GDM1 (cell line): ENCODE measurements around the gene BBX.
A peak's percentile ranks its signal among the peaks of the same experiment; 100 is the strongest.

Experiments
- DNase-seq: peaks from one replicate; lab custom pipeline; 2025; lab: John Stamatoyannopoulos, UW

Gene BBX

DNA sequence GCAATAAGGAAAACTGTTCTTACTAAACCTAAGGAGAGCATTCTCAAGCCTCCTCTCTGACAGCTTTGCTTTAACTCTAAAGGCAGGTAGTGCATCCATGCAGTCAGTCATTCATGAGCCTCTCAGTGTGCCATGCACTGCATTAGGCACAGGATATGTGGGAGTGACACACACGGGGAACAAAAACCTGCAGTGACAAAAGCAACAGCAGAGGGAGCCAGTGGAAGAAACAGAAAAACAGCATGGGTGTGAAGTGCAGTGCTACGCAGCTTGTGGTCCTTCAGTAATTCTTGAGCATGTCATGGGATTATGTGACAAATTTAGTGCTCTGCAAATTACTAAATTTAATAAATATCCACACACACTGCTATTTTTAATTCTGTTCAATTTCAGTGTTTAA lies 230.7 kb downstream of the BBX start:
- peak; percentile 43 for DNase-seq

GRCh38 chr3:107753976-107754375 lies 231.2 kb downstream of the BBX start:
- no peak for DNase-seq

GRCh38 chr3:107756649-107757048 lies 233.9 kb downstream of the BBX start:
- DNase-seq, result no peak

DNA sequence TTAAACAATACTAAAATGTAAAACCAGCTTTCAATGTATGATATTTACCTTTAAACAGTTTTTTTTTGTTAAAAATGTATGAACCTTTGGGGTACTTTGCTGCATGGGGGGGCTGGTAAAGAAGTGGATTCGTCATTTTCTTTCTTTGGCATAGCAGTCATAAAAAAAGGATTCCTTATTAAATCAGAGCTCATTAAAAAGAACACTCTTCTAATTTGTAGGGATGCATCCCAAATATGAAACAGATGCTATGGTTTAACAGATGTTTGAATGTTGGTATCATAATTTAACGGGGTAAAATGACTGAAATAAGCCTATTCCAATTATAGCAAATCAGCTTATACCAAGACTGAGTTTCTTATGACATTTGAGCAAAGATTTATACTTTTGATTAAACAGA lies 234.4 kb downstream of the BBX start:
- no peak for DNase-seq

GRCh38 chr3:107760144-107760543 lies 237.4 kb downstream of the BBX start:
- no peak for DNase-seq

DNA sequence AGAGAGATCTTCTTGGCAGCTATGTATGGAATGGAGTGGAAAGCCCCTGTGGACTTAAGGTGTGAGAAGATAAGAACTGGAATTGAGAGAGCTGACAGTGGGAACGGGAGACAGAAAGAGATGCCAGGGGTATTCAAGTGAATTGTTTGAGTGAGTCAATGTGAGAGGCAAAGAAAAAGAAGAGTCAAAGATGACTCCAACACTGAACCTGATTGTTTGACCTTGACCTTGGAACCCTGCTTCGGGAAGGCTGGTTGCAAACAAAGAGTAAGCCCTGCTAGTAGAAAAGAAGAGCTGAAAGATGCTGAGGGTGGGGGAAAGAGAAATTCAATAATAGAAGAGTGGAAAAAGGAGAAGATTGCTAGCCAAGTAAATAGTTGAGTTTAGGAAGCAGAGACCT lies 238.6 kb downstream of the BBX start:
- no peak for DNase-seq

DNA sequence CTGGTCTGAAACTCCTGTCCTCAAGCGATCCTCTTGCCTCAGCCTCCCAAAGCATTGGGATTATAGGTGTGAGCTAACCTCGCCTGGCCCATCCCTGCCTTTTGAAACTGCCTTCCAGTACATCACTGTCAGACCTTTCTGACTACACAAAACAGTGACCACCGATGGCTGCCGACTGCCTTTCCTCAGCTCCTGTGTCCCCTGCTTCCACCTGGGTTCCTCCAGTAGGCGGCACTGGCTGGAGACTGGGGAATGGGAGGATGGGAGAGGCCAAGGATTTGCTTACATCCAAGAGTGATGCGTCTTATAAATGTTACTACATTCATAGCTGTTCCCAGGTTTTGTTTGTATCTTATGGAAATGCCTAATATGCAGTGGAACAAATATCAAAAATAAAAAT lies 242.8 kb downstream of the BBX start:
- DNase-seq, result no peak

- no peak for DNase-seq
Observed at GRCh38 chr3:107767897-107768605, 245.3 kb downstream of the BBX start.

- DNase-seq, result no peak
Observed at GRCh38 chr3:107769882-107770281, 247.1 kb downstream of the BBX start.

GRCh38 chr3:107772016-107772415 lies 249.3 kb downstream of the BBX start:
- no peak for DNase-seq

GRCh38 chr3:107775974-107776373 lies 253.2 kb downstream of the BBX start:
- no peak for DNase-seq

DNA sequence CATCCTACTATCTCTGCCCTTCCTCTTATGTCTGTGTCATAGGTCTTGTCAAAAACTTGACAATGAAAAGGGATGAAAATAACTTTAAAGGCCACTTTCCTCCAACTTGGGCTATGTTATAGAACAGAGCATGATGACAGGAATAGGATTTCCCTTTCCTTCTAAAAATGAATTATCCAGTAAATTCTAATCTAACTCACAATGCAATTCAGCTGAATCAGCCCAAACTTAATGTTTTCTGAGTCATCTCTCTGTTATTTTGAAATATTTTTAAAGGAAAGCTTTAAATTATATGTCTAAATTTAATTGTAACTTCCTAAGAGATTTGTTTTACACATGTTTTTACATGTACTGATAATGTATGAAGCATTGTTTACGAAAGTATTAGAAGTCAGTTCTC lies 258.5 kb downstream of the BBX start:
- no peak for DNase-seq

DNA sequence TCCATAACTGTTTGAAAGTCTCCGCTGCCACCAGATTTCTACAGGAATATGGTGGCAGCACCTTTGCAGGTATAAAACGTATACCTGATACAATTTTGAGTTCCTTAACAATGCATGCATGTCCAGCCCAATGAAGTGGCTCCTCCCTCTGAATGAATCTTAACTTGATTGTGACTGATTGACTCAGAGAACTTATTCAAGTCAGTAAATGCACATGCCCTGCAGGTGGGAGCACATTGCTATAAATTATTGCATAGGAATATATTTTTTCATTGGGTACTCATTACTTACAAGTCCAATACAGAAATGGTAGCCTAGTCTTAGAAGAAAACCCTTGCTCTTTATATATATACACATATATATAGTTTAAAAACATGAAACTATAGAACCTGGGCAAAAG lies 259.3 kb downstream of the BBX start:
- DNase-seq, result no peak

GRCh38 chr3:107790612-107791011 lies 267.9 kb downstream of the BBX start:
- no peak for DNase-seq

DNA sequence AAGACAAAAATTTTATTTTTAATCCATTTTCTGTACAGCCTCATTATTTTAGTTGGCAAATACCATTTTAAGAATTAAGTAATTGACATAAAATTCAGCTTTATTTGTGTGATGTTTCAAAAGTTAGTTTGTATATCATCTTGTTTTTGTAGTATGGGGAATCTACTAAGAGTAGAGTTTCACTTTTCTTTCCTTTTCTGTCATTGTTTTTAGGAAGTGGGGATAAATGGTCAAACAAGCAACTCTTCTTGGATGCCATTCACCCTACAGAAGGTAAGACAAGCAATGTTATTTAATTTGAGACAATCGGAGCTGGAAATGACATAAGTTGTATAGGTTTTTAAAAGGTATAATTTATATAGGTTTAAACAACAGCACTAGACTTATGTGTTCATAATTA lies 268.3 kb downstream of the BBX start:
- DNase-seq, result no peak

GRCh38 chr3:107791450-107791849 lies 268.7 kb downstream of the BBX start:
- no peak for DNase-seq

GRCh38 chr3:107794664-107795443 lies 272.1 kb downstream of the BBX start:
- DNase-seq, result no peak

DNA sequence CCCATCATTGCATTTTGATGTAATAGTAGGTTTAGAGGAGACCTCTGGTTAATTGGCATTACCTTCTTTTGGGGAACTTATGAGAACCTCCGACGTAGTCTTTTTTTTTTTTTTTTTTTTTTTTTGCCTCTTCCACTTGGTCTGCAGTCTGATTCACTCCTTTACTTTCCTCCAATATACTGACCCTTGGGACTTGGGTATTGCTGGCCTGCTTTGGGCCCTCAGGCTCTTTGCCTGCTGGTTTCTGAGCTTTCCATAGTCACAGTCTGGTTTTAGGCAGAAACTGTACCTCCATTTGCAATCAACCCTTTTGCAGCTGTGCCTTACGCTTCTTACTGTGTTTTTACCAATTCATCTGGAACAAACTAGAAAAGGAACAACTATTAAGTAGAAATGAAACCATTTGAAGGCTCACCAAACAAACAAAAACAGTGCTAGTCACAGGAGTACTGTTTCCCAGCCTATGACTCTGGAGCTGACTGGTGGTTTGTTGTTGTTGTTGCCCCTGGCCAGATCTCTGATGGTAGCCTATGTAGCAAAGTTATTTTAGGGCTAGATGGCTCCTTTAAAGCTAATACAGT lies 272.8 kb downstream of the BBX start:
- DNase-seq, result no peak

DNA sequence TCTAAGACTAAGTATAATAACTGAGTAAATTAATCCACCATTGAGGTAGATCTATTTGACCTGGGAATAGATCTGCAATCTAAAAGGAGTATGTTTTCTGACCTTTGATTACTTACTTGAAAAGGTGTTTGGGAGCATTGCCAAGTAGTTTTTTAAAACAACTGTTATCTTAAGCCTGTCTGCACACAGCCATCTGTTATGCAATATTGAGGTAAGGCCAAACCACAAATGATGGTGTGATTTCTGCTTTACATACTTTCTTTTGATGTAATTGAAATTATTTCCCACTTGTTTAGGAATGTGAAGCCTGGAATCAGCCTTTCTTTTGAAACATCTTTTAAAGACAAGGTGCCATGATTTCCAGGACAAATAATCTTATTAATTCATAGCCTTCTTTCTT lies 274.0 kb downstream of the BBX start:
- DNase-seq, result no peak

DNA sequence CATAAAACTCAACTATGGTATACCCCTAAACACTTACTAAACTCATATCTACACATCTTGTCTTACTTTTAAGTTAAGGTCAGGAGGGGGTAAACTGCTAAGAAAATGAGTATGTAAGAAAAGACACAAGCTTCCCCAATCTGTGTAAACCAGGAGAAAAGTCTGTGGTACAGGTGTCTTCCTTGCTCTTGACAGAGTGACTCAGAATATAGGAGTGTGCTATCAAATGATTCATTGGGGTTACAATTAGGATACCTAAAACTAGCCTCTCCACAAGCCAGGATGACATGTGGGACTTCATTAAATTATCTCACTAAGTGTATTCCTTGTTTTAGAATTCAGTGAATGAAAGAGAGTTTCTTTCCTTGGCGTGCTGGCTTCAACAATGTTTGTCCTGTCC lies 274.8 kb downstream of the BBX start:
- DNase-seq, result no peak

DNA sequence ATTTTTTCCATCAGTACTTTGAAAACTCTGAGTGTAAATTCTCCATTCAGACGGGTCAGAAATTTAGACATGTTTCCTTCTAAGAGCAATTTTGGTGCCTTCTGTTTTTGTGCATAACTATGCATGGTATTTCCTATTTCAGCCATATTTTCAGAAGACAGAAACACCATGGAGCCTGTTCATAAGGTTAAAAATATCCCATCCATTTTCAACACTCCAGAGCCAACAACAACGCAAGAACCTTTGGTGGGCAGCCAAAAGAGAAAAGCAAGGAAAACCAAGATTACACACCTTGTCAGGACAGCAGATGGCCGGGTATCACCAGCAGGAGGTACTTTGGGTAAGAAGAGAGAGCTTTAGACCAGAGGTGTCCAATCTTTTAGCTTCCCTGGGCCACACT lies 275.6 kb downstream of the BBX start:
- DNase-seq, result no peak

DNA sequence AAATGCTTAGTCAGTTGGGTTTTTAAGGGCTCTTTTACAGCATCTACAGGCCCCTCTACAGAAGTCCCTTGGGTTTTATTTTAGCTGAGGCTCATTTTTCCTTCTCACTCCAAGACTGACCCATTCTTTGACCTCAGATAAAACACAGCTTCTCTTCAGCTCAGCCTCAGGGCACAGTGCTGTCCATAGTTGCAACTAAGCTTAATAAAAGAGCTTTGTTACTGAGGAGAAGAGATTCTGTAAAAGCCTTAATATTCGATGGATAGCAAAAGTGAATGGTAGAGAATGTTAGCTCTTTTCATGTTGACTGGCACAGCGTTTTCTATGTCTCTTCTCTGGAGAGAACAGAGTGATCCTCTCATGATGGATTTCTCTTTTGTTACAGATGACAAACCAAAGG lies 277.9 kb downstream of the BBX start:
- DNase-seq, result no peak

- no peak for DNase-seq
Observed at GRCh38 chr3:107803170-107803569, 280.4 kb downstream of the BBX start.
